Stimulated activated CD4-positive, alpha-beta T cell treated with anti-CD3 and anti-CD28 coated beads, TNF-alpha, amount 100 ng/mL, for 48 hours (primary cell): ENCODE results near the gene PHTF1.
A peak's percentile ranks its signal among the peaks of the same experiment; 100 is the strongest.

ENCODE experiments used
- DNase-seq, 3 donors: peaks; one replicate each; pipeline ENCODE4 v3.0.0-alpha.2; 2020; ENCODE audit warnings: low read depth in 3 of 3

PHTF1 gene

GRCh38 chr1:113759333-113760101 lies at the start of gene PHTF1:
Gene PHTF1 (minus strand): TSS chr1:113759486. CDS start chr1:113758703, 783 bp downstream.
- peak in 2 of 3 donors; percentile 22 to 35 for DNase-seq

DNA sequence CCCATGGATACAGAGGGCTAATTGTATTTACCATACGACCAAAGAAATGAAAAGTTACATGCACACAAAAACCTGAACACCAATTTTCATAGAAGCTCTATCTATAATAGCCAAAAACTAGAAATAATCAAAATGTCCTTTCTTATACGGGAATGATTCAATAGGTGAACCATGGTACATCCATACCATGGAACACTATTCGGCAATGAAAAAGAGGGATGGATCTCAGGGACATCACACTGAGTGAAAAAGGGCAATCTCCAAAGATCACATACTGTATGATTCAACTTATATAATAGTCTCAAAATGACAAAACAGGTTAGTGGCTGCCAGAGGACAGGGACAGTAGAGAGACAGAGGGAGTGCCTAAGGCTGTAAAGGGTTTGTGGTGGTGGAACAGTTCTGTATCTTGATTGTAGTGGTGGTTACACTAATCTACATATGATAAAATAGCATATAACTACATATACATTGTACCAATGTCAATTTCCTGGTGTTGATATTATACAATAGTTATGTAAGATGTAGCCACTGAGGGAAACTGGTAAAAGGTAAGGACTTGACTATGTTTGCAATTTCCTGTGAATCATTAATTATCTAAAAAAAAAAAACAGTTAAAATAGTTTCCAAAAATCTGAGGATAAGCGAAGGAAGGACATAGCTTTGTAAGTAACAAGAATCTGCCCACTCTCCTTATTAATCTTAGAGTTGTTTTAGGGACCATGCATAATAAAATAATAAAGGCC lies 49.3 kb upstream of the PHTF1 start:
- no peak for DNase-seq

DNA sequence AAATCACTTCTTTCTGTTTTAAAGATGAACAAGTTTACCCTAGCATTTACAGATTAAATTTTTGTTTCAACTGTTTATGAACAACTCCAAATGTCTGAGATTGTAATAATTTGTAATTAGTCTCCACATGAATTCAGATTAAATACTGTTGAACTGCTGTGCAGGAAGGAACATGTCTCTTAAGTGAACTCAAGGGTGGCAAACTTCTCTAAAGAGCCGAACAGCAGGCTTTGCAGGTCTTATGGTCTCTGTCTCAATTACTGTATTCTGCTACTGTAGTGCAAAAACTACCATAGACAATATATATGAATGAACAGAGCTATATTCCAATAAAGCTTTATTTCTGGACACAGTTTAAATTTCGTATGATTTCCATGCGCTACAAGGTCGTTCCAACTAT lies 46.4 kb upstream of the PHTF1 start:
- DNase-seq: no peak

GRCh38 chr1:113805256-113805531 lies 45.9 kb upstream of the PHTF1 start:
- DNase-seq: no peak

DNA sequence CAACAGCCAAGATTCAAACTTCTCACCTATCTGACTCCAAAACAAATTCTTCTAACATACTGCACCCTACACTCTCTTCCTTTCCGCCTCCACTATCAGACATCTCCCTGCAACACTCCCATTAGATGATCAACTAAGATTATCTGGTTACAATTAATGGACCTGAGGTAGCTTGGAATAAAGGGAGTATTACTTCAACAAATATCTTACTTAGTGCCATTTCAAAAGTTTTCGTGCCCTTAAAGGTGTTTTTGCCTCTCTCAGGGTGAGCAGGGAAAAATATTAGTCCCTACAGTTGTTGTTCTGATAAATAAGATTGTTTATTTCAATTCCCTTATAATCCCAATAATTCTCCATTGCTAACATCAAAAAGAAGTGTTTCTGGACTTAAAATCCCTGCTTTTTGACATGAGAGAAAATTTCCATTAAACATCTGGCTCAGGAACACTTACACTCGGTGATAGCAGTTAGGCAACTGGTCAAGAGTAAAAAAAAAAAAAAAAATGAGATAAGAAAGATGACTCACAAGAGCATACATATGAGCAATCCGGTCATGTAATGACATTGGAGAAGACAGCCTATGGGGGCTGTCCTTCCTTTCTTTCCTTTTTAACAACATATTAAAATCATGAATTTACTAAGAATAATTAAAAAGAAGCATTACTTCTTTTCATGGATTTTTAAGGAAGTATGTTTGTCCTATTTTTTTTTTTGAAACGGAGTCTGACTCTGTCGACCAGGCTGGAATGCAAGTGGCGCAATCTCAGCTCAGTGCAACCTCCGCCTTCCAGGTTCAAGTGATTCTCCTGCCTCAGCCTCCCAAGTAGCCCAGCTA lies 45.4 kb upstream of the PHTF1 start:
- no peak for DNase-seq

GRCh38 chr1:113802367-113803007 lies 43.2 kb upstream of the PHTF1 start:
- no peak for DNase-seq

- DNase-seq: no peak
Observed at GRCh38 chr1:113800487-113800886, 41.2 kb upstream of the PHTF1 start.

- no peak for DNase-seq
Observed at GRCh38 chr1:113797472-113797871, 38.2 kb upstream of the PHTF1 start.

DNA sequence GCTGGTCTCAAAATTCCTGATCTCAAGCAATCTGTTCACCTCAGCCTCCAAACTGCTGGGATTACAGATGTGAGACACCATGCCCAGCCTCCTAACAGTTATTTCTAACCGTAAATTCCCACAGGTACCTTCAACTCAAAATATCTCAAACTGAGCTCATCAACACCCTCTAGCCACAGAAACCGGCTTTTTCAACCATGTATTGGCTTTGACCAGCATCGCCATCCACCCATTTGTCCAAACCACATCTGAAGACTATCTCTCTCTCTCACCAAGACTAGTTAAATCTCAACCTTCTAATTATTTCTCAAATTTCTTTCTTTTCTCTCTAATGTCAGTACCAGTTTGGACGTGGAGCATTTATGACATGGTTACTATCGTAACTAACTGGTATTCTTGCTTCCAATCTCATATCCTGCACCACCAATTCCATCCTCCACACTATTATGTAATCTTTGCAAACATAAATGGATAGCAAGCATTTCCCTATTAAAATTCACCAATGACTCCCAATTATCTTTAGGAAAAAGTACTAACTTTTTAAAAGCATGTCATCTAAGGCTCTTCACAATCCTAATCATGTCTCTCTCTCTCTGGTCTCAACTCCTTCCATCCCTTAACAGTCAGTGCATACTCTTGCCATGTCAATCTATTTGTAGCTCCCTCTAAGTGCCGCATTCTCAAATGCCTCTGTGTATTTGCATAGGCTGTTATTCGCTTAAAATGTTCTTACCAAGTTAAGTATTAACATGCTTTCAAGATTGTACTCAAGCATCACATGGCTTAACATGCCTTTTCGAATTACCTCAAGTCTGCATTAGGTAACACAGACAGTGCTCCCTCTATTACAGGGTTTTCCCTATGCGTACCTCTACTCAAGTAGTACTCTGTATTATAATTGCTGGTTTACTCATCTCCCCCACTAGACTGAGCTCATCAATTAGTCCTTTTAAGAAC lies 34.9 kb upstream of the PHTF1 start:
- no peak for DNase-seq

- no peak for DNase-seq
Observed at GRCh38 chr1:113792986-113793385, 33.7 kb upstream of the PHTF1 start.

DNA sequence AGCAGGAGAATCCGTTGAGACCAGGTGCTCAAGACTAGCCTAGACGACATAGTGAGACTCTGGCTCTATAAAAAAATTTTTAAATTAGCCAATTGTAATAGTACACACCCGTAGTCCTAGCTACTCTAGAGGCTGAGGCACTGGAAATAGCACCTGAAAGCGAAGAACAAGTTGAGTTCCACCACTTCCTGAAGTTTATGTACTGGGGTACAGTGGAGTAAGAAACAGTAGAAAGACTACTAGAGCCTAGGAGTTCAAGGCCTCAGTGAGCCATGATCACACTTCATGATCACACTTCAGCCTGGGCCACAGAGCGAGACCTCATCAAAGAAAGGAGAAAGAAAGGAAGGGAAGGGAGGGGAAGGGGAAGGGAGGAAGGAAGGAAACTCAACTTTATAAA lies 33.2 kb upstream of the PHTF1 start:
- DNase-seq: no peak

- DNase-seq: no peak
Observed at GRCh38 chr1:113788802-113789201, 29.5 kb upstream of the PHTF1 start.

DNA sequence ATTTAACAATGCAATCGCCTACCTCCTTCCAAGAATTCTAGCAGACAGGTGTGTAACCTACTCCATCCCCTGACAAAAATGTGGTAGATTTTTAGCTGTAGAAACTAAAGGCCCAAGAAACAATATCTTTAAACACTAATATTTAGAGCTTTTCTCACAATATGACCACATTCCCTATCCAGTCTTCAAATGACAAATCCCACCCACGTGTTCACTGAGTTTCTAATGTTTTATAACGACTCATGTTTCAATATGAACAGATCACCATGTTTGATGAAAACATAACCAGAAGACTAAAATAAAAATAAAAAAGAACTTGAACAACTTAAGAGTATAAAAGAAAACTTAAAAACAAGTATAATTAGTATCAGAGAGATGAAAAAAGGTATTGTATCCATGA lies 28.4 kb upstream of the PHTF1 start:
- DNase-seq: no peak

DNA sequence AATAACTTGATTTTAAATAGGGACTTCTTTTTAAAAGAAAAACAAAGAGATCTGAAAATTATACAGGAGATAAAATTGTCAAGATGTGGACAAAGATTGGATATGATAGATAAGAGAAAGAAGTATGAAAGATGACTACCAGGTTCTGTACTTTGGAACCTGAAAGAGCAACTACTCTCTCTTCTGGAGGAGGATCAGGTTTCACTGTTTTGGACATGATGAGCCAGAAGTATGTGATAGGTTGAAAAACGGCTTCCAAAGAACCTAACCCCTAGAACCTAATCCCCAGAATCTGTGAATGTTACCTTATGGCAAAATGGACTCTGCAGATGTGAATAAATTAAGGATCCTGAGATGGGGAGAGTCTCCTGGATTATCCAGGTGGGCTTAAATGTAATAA lies 26.8 kb upstream of the PHTF1 start:
- DNase-seq: no peak

DNA sequence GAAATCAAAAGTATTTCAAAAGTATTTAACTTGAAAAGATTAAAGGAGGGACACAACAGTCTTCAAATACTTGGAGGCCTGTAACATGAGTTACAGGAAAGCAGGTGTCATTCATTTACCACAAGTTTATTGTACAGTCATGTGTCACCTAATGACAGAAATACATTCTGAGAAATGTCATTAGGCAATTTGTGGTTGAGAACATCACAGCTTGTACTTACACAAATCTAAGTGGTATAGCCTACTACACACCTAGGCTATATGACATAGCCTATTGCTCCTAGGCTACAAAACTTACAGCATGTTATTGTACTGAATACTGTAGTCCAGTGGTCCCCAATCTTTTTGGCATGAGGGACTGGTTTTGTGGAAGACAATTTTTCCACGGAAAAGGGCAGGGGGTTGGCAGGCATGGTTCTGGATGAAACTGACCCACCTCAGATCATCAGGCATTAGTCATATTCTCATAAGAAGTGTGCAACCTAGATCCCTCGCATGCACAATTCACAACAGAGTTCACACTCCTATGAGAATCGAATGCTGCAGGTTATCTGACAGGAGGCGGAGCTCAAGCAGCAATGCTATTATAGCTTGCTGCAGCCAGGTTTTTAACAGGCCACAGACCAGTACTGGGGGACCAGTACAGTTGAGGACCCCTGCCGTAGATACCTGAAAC lies 25.0 kb upstream of the PHTF1 start:
- DNase-seq: no peak

- peak in 2 of 3 donors; percentile 2 to 19 for DNase-seq
Observed at GRCh38 chr1:113783254-113784103, 24.2 kb upstream of the PHTF1 start.

- no peak for DNase-seq
Observed at GRCh38 chr1:113782406-113782805, 23.1 kb upstream of the PHTF1 start.

DNA sequence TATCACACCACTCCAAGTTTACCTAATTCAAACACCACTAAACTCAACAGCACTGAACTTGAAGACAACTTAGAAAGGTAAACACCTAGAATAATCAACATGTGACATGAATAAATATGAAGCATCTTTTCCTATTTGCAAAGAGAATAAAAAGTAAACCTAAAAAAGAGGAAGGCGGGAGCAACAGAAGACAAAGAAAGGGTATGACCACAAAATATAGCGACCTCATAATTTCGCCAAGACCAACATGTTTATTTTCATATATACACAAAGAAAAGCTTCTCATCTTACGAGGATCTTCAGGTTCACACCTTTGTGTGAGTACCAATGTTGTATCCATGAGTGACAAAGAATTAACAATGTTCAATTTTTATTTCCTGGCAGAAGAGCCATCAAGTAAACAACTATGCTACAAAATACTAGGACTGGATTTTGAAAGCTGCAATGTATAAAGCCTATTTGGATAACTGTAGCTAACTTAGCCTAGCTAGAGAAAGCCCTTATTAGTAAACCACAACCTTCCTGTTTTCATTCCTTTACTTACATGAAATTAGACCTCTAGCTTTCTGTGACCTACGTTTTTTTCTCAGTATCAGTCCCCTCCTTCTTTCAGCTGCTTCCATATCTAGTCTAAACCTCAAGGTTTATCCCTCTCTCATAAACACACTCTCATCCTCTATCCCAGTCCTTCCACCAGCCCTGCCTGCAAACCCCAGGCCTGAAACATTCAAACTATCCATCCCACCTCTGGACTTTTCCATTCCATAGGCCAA lies 21.3 kb upstream of the PHTF1 start:
- DNase-seq: no peak

- no peak for DNase-seq
Observed at GRCh38 chr1:113779542-113779941, 20.3 kb upstream of the PHTF1 start.
